ENCODE data around the gene TTN.

- TF ChIP-seq CTCF (IDR thresholded peaks at IDR 0.05) (no peak), POLR2A (IDR thresholded peaks at IDR 0.05) (no peak), EP300 (IDR thresholded peaks at IDR 0.05) (no peak)
Measured at GRCh38 chr2:178527592-178527991, 279.6 kb downstream of the TTN start.

Measured in ovary (tissue), 3 donors.